Rectal smooth muscle tissue (tissue), 1 donor: Measurements from ENCODE around the gene SMAD9.

Source experiments
- H3K27ac ChIP-seq: one replicate; pipeline ENCODE4 v1.7.0; 2013; ENCODE audit warnings: low read depth, low read length, inconsistent platforms
- H3K27me3 ChIP-seq: one replicate; pipeline ENCODE4 v1.7.0; 2013; ENCODE audit warnings: low read length; ENCODE audit not compliant: control insufficient read depth, insufficient read depth
- H3K36me3 ChIP-seq: one replicate; pipeline ENCODE4 v1.7.0; 2013; ENCODE audit warnings: low read length; ENCODE audit not compliant: control insufficient read depth, insufficient read depth
- H3K4me1 ChIP-seq: one replicate; pipeline ENCODE4 v1.7.0; 2013; ENCODE audit warnings: low read length; ENCODE audit not compliant: control insufficient read depth, insufficient read depth
- H3K4me3 ChIP-seq: one replicate; pipeline ENCODE4 v1.7.0; 2013; ENCODE audit warnings: low read length
- H3K9ac ChIP-seq: one replicate; pipeline ENCODE4 v1.7.0; 2013; ENCODE audit warnings: low read length

SMAD9 gene

DNA sequence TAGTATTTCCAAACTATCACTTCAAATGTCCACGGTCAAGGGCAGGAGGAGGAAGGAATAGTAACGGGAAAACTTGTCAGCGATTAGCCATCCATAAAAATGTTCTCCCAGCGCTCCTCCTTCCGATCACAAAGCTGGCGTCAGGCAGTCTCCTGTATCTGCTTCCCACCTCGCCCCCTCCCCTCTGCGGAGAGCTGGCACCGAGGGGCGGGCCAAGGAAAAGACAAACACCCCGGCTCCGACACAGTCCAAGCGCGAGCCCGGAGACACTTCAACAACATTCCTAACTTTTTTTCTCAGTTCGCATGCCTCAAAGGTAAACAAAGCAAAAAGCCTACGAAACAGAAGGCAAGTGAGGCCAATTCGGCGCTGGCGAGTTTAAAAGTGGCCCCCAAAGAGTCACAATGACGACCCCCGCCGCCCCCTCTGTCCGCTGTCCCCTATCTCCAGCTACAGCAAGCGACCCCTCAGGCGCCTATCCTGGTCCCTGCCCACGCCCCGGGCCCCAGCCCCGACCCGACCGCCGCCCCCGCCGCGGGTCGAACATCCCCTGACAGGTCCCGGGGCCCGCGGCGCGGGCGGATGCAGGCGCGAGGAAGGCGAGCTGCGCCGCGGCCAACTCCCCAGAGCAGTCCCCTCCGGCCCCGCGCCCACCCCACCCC, 736 bp downstream of the SMAD9 start:
- Histone ChIP-seq H3K27ac (peak overlapping the region; percentile 54), H3K9ac (no peak overlapping the region), H3K4me3 (peak overlapping the region; percentile 75), H3K27me3 (no peaks in the 10 kb centered on the region), H3K36me3 (no peaks in the 10 kb centered on the region), H3K4me1 (peaks cover 6% of the 10 kb centered on the region)

DNA sequence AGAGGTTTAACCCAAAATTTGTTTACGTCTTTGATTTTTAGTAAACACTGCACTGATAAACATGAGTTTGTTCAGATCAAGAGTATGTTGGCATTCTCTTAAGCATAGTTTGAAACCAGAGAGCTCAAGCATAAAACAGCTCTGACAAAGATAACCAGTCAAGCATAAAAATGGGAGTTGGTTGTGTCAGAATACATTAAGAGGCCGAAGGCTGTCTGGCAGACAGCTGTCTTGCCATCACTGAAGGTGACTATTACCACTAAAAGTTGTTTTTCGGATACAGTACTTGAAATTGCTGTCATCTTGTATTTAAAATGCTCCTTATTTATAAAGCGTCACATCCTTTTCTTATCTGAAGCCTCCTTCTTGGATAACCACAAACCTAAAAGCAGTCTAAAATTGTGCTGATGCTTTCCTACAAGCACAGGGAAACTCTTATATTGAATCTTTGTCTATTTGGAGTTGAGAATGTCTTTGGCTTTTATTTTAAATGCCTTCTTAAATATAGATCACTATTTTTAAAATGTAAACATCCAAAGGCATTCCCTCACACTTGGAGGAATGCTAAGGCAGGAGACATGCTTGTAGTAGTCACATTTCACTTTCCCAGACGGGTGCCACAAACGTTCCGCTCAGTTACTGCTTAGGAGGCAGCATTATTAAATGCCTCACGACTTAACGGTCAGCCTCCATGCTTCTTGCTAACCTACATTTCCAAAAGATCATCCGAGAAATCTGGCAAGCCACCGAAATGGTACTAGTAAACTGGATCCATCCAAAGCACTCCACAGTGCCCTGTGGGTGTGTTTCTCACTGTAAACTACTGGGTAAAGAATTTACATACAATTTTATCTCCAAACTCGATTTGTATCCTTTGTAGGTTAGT, 1.5 kb downstream of the SMAD9 start:
- H3K36me3 ChIP-seq: no peaks in the 10 kb centered on the region
- no peak overlapping the region for H3K9ac ChIP-seq
- peak overlapping the region; percentile 54 for H3K27ac ChIP-seq
- H3K27me3 ChIP-seq: no peaks in the 10 kb centered on the region
- peak overlapping the region; percentile 75 for H3K4me3 ChIP-seq
- H3K4me1 ChIP-seq: peaks cover 6% of the 10 kb centered on the region

DNA sequence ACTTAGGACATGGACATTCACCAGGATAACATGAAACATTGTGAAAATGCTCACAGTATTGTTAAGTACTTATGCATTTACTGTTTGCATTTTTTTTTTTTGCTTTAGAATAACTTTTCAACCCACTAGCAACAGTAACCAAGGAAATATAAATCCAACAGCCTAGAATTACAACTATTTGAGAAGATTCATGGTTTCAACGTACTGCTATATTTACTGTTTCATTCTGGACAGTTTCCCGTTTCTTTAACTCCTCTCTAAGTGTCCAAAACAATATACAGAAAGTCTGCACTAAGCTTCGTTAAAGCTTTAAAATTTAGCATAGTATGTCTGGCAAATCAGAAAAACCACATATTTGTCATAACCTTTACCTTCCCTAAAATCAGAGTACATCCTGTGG, 2.7 kb downstream of the SMAD9 start:
- H3K4me3 ChIP-seq: no peak overlapping the region
- H3K9ac ChIP-seq: no peak overlapping the region
- no peaks in the 10 kb centered on the region for H3K27me3 ChIP-seq
- peaks cover 6% of the 10 kb centered on the region for H3K4me1 ChIP-seq
- peak overlapping the region; percentile 7 for H3K27ac ChIP-seq
- H3K36me3 ChIP-seq: no peaks in the 10 kb centered on the region

DNA sequence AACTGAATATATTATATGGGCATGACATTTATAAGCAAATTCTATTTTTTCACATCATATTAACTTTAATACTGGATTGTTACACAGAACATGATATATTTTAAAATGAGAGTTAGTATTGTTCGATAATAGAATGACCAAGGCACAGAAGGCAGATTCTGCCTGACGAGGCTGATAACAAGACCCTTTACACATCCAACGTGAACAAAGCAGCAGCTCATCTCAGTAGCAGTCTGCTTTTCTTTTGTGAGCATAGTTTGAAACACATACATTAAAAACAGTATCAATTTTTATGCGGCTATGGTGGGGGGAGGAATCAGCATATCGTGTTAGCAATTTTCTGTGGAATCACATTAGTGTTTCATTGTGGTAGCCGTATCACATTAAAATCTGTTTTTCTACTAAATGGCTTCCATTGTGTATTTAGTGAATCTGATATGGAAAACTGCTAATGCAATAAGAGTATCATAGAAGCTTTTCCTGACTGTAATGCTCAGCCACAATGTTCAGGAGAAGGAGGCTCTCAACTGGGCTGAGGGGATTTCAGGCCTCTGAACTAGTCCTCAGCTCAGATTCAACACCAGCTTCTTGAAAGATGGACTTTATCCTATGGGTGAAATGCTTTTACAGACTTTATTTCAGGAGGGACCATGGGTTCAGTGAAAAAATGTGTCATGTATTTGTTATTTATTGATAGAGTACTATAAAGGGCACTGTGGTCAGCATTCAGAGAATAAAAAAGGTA, 4.0 kb downstream of the SMAD9 start:
- H3K27ac ChIP-seq: no peak overlapping the region
- no peaks in the 10 kb centered on the region for H3K36me3 ChIP-seq
- no peaks in the 10 kb centered on the region for H3K27me3 ChIP-seq
- no peak overlapping the region for H3K4me3 ChIP-seq
- H3K9ac ChIP-seq: no peak overlapping the region
- H3K4me1 ChIP-seq: peaks cover 6% of the 10 kb centered on the region

- H3K27ac ChIP-seq: no peak overlapping the region
- no peak overlapping the region for H3K9ac ChIP-seq
- no peaks in the 10 kb centered on the region for H3K27me3 ChIP-seq
- H3K4me3 ChIP-seq: no peak overlapping the region
- no peaks in the 10 kb centered on the region for H3K36me3 ChIP-seq
- H3K4me1 ChIP-seq: peaks cover 6% of the 10 kb centered on the region
Observed at GRCh38 chr13:36915106-36915505, 4.9 kb downstream of the SMAD9 start.

GRCh38 chr13:36914648-36915047, 5.4 kb downstream of the SMAD9 start:
- Histone ChIP-seq H3K4me1 (peaks cover 6% of the 10 kb centered on the region), H3K36me3 (no peaks in the 10 kb centered on the region), H3K27ac (no peak overlapping the region), H3K27me3 (no peaks in the 10 kb centered on the region), H3K4me3 (no peak overlapping the region), H3K9ac (no peak overlapping the region)

DNA sequence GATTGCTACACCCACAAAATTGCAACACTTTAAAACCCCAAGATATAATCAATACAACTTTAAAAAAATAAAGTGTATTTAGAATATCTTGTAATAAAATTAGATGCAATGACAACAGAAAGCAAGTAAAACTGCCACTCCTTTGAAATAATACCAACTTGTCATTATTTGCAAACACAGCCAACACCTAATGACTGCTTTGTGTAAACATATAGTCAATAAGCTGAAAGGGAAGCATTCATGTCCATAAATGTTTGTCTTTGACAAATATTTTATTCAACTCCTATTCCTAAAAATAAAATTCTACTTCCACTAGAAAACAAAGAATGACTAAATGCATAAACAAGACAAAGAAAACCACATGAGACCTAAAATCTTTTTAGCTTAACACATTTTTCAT, 6.6 kb downstream of the SMAD9 start:
- Histone ChIP-seq H3K27me3 (no peaks in the 10 kb centered on the region), H3K27ac (no peak overlapping the region), H3K4me3 (no peak overlapping the region), H3K4me1 (peaks cover 6% of the 10 kb centered on the region), H3K9ac (no peak overlapping the region), H3K36me3 (no peaks in the 10 kb centered on the region)

DNA sequence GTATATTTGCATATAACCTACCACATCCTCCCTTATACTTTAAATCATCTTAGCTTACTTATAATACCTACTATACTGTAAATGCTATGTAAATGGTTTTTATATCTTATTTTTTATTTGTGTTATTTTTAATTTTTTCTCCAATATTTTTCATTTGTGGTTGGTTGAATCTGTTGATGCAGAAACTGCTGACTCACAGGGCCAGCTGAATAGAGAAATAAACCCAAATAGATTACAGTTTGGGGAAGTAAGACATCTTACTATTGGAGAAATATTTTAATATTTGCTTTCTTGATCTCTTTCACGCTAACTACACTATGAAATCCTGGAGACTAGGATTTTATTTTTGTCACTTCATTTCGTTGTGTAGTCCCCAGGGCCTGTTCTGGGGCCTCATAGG, 7.1 kb downstream of the SMAD9 start:
- H3K4me1 ChIP-seq: peaks cover 6% of the 10 kb centered on the region
- H3K9ac ChIP-seq: no peak overlapping the region
- no peak overlapping the region for H3K27ac ChIP-seq

GRCh38 chr13:36912369-36912768, 7.7 kb downstream of the SMAD9 start:
- no peak overlapping the region for H3K9ac ChIP-seq
- no peak overlapping the region for H3K4me3 ChIP-seq
- H3K27me3 ChIP-seq: no peaks in the 10 kb centered on the region
- H3K4me1 ChIP-seq: peaks cover 6% of the 10 kb centered on the region
- no peaks in the 10 kb centered on the region for H3K36me3 ChIP-seq
- no peak overlapping the region for H3K27ac ChIP-seq

More for the DNA sequence above, 7.1 kb downstream of the SMAD9 start:
- no peak overlapping the region for H3K4me3 ChIP-seq
- no peaks in the 10 kb centered on the region for H3K27me3 ChIP-seq
- no peaks in the 10 kb centered on the region for H3K36me3 ChIP-seq

- H3K4me1 ChIP-seq: peaks cover 4% of the 10 kb centered on the region
- no peak overlapping the region for H3K9ac ChIP-seq
Observed at GRCh38 chr13:36910545-36910944, 9.5 kb downstream of the SMAD9 start.

GRCh38 chr13:36907821-36908220, 12.2 kb downstream of the SMAD9 start:
- Histone ChIP-seq H3K27ac (no peak overlapping the region), H3K36me3 (no peaks in the 10 kb centered on the region), H3K4me1 (no peaks in the 10 kb centered on the region), H3K27me3 (no peaks in the 10 kb centered on the region), H3K4me3 (no peak overlapping the region), H3K9ac (no peak overlapping the region)

More at GRCh38 chr13:36910545-36910944, 9.5 kb downstream of the SMAD9 start:
- Histone ChIP-seq H3K27ac (no peak overlapping the region), H3K4me3 (no peak overlapping the region), H3K36me3 (no peaks in the 10 kb centered on the region), H3K27me3 (no peaks in the 10 kb centered on the region)

- Histone ChIP-seq H3K9ac (no peak overlapping the region), H3K27me3 (no peaks in the 10 kb centered on the region), H3K36me3 (no peaks in the 10 kb centered on the region), H3K4me1 (no peaks in the 10 kb centered on the region), H3K4me3 (no peak overlapping the region), H3K27ac (no peak overlapping the region)
Observed at GRCh38 chr13:36907266-36907665, 12.8 kb downstream of the SMAD9 start.
